MM.1S (cell line): Measurements from ENCODE around the gene CTCF.

Experiments used
- DNase-seq: peaks from one replicate; pipeline ENCODE4 v3.0.0-alpha.2; 2015
- H2AFZ ChIP-seq: fragments of 300-600 bp; sonication (generic); 2 replicates; pipeline ENCODE4 v1.6.0; 2016; ENCODE audit warnings: antibody characterized with exemption, low read length
- H3F3A ChIP-seq: fragments of 300-600 bp; sonication (generic); 2 replicates; pipeline ENCODE4 v1.6.1; 2016; ENCODE audit warnings: mild to moderate bottlenecking, antibody characterized with exemption, low read length, moderate library complexity, mixed read lengths; ENCODE audit not compliant: insufficient read depth
- H3K27ac ChIP-seq: fragments of 300-600 bp; sonication (generic); 2 replicates; pipeline ENCODE4 v1.5.1; 2016; ENCODE audit warnings: mild to moderate bottlenecking, low read length
- H3K27me3 ChIP-seq: fragments of 300-600 bp; sonication (generic); replicated peaks from 2 replicates; pipeline ENCODE4 v1.6.0; 2016; ENCODE audit warnings: low read length; ENCODE audit not compliant: insufficient read depth
- H3K36me3 ChIP-seq: fragments of 300-600 bp; sonication (generic); replicated peaks from 2 replicates; pipeline ENCODE4 v1.6.1; 2016; ENCODE audit warnings: mild to moderate bottlenecking, low read length, mixed read lengths; ENCODE audit not compliant: insufficient read depth
- H3K4me1 ChIP-seq: fragments of 300-600 bp; sonication (generic); 2 replicates; pipeline ENCODE4 v1.6.1; 2016; ENCODE audit warnings: low read length, mixed read lengths
- H3K4me2 ChIP-seq: fragments of 300-600 bp; sonication (generic); 2 replicates; pipeline ENCODE4 v1.6.0; 2016; ENCODE audit warnings: low read depth, low read length
- H3K4me3 ChIP-seq: fragments of 300-600 bp; sonication (generic); 2 replicates; pipeline ENCODE4 v1.5.1; 2016; ENCODE audit warnings: low read length, mixed read lengths
- H3K79me2 ChIP-seq: fragments of 300-600 bp; sonication (generic); 2 replicates; pipeline ENCODE4 v1.6.1; 2016; ENCODE audit warnings: mixed run types, low read length, mixed read lengths
- H3K9ac ChIP-seq: fragments of 300-600 bp; sonication (generic); 2 replicates; pipeline ENCODE4 v1.6.1; 2016; ENCODE audit warnings: low read length, mixed read lengths
- H3K9me2 ChIP-seq: fragments of 300-600 bp; sonication (generic); replicated peaks from 2 replicates; pipeline ENCODE4 v1.6.1; 2016; ENCODE audit warnings: mild to moderate bottlenecking, low read length, mixed read lengths; ENCODE audit not compliant: insufficient read depth
- H3K9me3 ChIP-seq: fragments of 300-600 bp; sonication (generic); replicated peaks from 2 replicates; pipeline ENCODE4 v1.6.1; 2016; ENCODE audit warnings: mild to moderate bottlenecking, low read length, mixed read lengths; ENCODE audit not compliant: insufficient read depth
- H4K20me1 ChIP-seq: fragments of 300-600 bp; sonication (generic); 2 replicates; pipeline ENCODE4 v1.6.1; 2016; ENCODE audit warnings: mild to moderate bottlenecking, low read length, moderate library complexity, mixed read lengths; ENCODE audit not compliant: insufficient read depth
- EZH2 ChIP-seq: fragments of 300-600 bp; sonication (generic); optimal IDR thresholded peaks from 2 replicates; pipeline ENCODE3; 2017; ENCODE audit warnings: low read depth, mild to moderate bottlenecking, antibody characterized with exemption, low read length, mixed read lengths
- EZH2phosphoT487 ChIP-seq: fragments of 300-600 bp; sonication (generic); IDR thresholded peaks from 2 replicates; pipeline ENCODE4 v1.6.1; 2018; ENCODE audit warnings: antibody characterized with exemption, low read length
- TF ChIP-seq, protein P1 (sequence below): fragments of 300-600 bp; sonication (generic); IDR thresholded peaks from 2 replicates; pipeline ENCODE4 v1.5.1; 2016; ENCODE audit warnings: antibody characterized with exemption, low read length, mixed read lengths

CTCF gene

DNA sequence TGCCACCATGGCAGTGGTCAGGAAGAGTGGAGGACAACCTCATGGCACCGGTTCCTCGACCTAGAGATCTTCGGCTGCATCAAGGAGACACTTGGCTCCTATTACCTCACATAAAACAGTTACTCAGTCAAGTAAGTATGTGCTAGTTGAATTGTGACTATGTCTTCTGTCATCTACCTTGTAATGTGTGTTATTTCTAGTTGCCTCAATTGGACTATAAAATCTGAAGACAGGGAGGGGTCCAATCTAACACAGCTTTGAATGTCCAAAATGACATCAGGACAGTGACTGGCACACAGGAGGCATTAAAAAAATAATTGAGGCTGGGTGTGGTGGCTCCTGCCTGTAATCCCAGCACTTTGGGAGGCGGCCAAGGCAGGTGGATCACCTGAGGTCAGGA, 121.4 kb downstream of the CTCF start:
- TF ChIP-seq EZH2phosphoT487: no peak
- TF ChIP-seq EZH2: no peak
- TF ChIP-seq, protein P1, sequence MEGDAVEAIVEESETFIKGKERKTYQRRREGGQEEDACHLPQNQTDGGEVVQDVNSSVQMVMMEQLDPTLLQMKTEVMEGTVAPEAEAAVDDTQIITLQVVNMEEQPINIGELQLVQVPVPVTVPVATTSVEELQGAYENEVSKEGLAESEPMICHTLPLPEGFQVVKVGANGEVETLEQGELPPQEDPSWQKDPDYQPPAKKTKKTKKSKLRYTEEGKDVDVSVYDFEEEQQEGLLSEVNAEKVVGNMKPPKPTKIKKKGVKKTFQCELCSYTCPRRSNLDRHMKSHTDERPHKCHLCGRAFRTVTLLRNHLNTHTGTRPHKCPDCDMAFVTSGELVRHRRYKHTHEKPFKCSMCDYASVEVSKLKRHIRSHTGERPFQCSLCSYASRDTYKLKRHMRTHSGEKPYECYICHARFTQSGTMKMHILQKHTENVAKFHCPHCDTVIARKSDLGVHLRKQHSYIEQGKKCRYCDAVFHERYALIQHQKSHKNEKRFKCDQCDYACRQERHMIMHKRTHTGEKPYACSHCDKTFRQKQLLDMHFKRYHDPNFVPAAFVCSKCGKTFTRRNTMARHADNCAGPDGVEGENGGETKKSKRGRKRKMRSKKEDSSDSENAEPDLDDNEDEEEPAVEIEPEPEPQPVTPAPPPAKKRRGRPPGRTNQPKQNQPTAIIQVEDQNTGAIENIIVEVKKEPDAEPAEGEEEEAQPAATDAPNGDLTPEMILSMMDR: no peak
- no peak for DNase-seq
- no peak overlapping the region for H3K27ac ChIP-seq
- no peaks in the 10 kb centered on the region for H3F3A ChIP-seq
- no peak overlapping the region for H2AFZ ChIP-seq
- no peak overlapping the region for H3K4me3 ChIP-seq
- no peaks in the 10 kb centered on the region for H3K36me3 ChIP-seq
- H4K20me1 ChIP-seq: no peaks in the 10 kb centered on the region
- no peaks in the 10 kb centered on the region for H3K27me3 ChIP-seq
- no peaks in the 10 kb centered on the region for H3K79me2 ChIP-seq
- H3K9ac ChIP-seq: no peak overlapping the region
- H3K4me1 ChIP-seq: no peaks in the 10 kb centered on the region
- no peaks in the 10 kb centered on the region for H3K9me2 ChIP-seq
- H3K4me2 ChIP-seq: no peak overlapping the region
- no peaks in the 10 kb centered on the region for H3K9me3 ChIP-seq

GRCh38 chr16:67685388-67686112, 123.2 kb downstream of the CTCF start:
- H3K9me3 ChIP-seq: no peaks in the 10 kb centered on the region
- H3K9ac ChIP-seq: no peak overlapping the region
- H3K27ac ChIP-seq: no peak overlapping the region
- H3K4me3 ChIP-seq: no peak overlapping the region
- no peaks in the 10 kb centered on the region for H3K27me3 ChIP-seq
- no peaks in the 10 kb centered on the region for H3F3A ChIP-seq
- H3K4me2 ChIP-seq: no peak overlapping the region
- no peaks in the 10 kb centered on the region for H3K36me3 ChIP-seq
- TF ChIP-seq EZH2phosphoT487 (no peak), EZH2 (no peak)
- TF ChIP-seq, protein P1: no peak
- no peaks in the 10 kb centered on the region for H3K79me2 ChIP-seq
- H3K9me2 ChIP-seq: no peaks in the 10 kb centered on the region
- DNase-seq: no peak
- no peaks in the 10 kb centered on the region for H4K20me1 ChIP-seq
- H2AFZ ChIP-seq: no peak overlapping the region
- H3K4me1 ChIP-seq: no peaks in the 10 kb centered on the region
